Measurements from ENCODE around the gene METTL13.
A peak's percentile ranks its signal among the peaks of the same experiment; 100 is the strongest.

Gene METTL13

DNA sequence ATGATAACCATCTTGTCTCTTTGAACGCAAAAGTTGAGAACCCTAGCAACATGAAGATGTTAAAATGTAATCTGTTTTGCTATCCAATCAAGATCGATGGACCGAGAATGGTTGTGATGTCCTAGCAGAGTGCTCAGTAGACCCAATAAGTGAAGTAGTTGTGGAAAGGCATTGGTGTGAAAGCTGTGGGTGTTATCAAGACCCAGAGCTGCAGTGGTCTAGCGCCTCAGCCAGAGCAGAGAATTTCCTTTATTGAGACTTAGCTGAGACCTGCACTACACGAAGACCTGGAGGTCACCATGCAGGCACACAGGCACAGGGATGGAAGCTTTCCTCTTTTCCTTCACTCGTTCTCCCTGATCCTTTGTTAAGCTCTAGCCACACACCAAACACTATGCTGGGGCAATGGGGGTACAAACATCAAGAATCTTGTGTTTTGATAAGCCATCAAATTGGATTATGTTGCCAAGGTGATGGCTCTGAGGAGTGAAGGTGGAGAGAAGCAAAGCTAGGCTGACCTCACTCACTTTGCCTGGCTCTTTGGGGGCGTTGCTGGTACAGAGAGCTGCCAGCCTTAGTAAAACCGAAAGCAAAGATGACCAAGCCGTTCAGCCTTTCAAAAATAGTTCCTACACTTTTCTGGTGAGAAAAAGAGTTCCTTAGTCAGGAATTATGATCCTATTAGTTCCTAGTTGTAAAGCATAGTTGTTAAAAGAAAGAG, 24.1 kb downstream of the METTL13 start:
- DNase-seq = no peak

DNA sequence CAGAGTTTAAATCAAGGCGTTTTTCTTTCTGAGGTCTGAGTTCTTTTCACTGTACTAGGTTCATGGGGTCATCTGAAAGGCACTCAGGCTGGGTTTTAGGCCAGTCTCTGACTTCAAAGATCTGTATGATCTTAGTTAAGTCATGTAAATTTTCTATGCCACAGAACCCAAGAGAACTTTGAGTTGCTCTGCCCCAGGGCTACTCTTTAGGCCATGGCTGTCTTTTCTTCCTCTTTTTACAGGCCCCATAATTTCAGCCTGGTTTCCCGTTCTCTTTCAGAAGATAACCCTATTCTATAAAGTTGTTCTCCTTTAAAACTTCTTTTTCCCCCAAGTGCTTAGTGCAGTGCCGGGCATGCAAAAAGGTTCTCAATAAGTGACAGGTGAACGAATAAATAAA, 26.1 kb downstream of the METTL13 start:
- DNase-seq = no peak

GRCh38 chr1:171809834-171810233, 28.4 kb downstream of the METTL13 start:
- no peak for DNase-seq

GRCh38 chr1:171811672-171812071, 30.2 kb downstream of the METTL13 start:
- no peak for DNase-seq

- no peak for DNase-seq
These were observed 33.2 kb downstream of the METTL13 start for GRCh38 chr1:171814692-171815091.

DNA sequence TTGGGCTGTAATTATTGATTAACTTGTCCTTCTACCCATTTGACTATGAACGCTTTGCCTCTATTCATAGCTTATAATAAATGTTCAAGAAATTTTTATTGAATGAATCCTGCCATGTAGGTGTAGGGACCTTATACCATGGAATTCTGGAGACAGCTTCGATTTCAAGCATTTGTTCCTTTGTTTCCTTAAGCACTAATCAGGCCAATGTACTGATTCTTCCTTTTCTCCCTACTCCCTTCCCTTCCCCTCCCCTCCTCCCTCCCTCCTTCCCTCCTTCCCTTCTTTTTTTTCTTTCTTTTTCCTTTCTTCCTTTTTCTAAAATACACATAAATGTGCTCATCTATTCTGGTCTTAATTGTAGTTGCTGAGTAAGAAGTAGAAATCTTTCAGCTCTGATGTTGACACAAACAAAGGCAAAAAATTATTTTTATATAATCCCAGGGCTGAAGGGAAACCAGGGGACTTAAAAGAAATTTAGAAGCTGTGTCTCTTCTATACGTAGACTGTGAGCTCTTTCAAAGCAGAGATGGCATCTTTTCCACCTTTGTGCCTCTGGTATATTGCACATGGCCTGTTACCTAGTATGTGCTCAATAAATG, 34.9 kb downstream of the METTL13 start:
- no peak for DNase-seq

DNA sequence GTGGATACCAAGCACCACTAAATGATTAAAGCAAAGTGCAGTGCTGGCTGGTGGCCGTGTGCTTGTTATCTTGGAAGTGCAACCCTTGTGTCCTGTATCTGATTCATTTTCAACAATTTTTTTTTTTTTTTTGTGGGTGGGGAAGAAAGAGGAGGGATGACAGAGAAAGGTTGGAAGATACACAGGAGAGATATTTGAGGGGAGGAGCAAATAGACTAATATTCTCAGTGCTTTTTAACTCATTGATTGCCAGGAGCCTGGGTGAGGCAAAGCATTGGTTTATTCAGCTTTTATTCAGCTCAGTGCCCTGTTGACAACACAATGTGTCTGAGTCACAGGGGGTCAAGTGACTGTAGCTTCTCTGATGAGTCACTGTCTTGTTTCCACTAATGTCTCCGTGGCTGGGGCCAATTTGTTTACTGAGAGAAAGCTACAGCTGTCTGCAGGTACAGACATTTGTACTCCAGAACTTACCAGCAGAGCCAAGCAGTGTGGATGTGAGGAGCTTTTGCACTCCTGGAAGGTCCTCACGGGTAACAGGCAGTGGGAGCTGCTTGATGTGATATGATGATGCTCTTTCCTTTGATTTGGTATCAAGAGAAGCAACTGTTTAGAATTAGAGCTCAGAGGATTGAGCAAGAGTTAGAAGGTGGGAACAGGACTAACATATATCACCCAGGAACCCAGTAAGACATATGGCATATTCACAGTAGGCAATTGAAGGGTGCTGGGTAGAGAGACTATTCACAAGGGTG, 36.2 kb downstream of the METTL13 start:
- DNase-seq = peak in 1 of 2 experiments; percentile 8

DNA sequence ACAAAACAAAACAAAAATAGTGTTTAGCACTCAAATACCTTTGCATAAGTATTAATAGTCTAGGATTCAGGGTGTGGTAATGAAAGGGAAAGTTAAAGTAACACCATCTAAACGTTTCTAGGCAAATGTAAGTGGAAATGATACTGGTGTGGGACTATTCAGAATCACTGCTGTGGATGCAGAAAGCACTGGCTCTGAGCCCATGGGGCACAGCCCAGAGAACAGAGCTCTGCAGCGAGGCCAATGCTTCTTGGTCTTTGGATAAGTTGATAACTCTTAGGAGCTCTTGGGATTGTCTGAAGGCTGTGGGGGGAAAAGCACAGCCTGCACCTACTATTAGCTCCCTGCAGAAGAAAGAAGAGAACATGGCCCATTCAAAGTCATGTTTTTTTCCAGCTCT, 38.5 kb downstream of the METTL13 start:
- DNase-seq = no peak

DNA sequence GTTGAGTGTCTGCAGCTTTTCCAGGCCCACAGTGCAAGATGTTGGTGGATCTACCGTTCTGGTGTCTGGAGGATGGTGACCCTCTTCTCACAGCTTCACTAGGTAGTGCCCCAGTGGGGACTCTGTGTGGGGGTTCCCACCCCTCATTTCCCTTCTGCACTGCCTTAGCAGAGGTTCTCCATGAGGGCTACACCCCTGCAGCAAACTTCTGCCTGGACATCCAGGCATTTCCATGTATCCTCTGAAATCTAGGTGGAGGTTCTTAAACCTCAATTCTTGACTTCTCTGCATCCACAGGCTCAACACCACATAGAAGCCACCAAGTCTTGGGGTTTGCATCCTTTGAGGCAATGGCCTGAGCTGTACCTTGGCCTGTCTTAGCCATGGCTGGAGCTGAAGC, 45.5 kb downstream of the METTL13 start:
- no peak for DNase-seq

- no peak for DNase-seq
These were observed 47.3 kb downstream of the METTL13 start for GRCh38 chr1:171828794-171829193.

- no peak for DNase-seq
These were observed 51.8 kb downstream of the METTL13 start for GRCh38 chr1:171833091-171833825.

GRCh38 chr1:171834821-171835220, 53.4 kb downstream of the METTL13 start:
- no peak for DNase-seq

- no peak for DNase-seq
These were observed 54.4 kb downstream of the METTL13 start for GRCh38 chr1:171835891-171836290.

DNA sequence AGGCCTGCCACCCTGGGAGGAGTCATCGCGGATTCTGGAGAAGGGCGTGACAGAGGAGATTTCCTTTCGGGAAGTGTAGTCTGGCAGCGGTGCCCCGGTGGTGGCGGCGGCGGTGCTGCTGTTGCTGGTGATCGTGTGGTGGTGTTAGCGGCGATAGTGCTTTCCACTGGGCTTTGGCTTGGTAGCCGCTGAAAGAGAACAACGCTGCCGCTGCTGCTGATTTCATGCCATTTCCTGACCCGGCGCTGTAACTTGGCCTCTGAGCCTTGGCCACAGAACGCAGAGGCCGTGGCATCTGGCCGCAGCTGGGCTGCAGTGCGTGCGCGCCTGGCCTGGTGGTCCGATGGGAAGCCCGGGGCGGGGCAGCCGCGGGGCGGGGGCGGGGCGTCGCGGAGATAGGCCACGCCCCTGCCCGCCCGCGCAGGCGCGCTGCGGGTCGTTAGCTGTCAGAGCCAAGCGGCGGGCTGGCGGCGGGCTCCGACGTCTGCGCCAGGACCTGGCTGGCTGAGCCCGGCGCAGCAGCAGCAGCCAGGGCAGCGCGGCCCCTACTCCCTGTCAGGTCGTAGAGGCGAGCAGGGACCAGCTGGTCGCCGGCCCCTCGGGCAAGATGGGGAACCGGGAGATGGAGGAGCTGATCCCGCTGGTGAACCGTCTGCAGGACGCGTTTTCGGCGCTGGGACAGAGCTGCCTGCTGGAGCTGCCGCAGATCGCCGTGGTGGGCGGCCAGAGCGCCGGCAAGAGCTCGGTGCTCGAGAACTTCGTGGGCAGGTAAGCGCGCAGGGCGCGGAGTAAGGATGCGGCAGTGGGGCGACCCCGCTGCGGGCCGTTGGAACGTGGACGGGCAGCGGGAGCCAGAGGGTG, 59.8 kb downstream of the METTL13 start, which contains the start of gene DNM3:
DNM3 (plus strand) TSS at position 449 of the 861 bp plus-strand sequence; CDS start at position 608, 159 bp downstream.
- DNase-seq = peak; percentile 53 to 63

- peak in 1 of 2 experiments; percentile 6 for DNase-seq
These were observed 60.7 kb downstream of the METTL13 start for GRCh38 chr1:171841931-171842761.

- DNase-seq = no peak
These were observed 62.9 kb downstream of the METTL13 start for GRCh38 chr1:171844381-171844780.

- no peak for DNase-seq
These were observed 64.5 kb downstream of the METTL13 start for GRCh38 chr1:171845998-171846397.

Measured in activated CD4-positive, alpha-beta T cell treated with anti-CD3 and anti-CD28 coated beads, Interleukin-2, amount 50 U/mL, for 4 hours (primary cell).